DLD1 (cell line): ENCODE results near the gene MT1A.

ENCODE experiments used
- in situ Hi-C: cut with HindIII; loops from 2 replicates; pipeline ENCODE4 v1.10.0; 2017; ENCODE audit warnings: low sequenced_read_pairs

The MT1A gene

DNA sequence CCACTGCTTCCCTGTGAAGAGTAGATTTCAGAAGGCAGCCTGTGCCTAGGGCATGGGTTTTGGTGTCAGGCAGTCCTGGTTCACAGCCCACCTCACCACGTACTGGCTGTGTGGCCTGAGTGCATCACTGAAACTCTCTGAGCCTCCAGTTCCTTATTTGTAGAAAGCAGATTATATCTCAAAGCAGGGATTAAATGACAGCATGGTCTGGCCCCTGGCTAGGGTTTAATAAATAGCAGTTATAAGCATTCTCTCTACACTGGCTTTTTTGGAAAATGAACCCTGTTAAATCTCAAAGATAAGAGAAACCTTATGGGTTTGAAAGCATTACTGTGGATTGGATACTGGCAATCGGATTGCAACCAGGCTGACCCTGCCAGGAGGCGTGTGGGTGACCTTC, 8.9 kb upstream of the MT1A start:
- in situ Hi-C loops = no loop called here

DNA sequence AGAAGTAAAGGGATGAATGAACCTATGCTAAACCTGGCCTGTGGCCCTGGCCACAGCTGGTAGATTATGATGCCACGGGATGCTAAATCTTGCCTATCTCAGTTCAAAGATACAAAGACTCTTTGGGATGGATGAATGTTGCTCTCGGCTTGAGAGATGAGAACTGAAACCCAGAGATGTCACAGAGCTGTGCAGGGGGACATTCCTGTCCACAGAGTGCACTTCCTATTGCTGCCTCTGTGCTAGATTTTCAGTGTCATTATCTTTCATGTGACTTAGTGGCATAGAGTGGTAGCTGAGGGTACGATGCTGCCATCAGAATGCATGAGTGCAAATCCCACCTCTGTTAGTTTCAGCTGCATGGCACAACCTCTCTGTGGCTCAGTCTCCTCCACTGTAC, 8.3 kb upstream of the MT1A start:
- in situ Hi-C loops = no loop called here

DNA sequence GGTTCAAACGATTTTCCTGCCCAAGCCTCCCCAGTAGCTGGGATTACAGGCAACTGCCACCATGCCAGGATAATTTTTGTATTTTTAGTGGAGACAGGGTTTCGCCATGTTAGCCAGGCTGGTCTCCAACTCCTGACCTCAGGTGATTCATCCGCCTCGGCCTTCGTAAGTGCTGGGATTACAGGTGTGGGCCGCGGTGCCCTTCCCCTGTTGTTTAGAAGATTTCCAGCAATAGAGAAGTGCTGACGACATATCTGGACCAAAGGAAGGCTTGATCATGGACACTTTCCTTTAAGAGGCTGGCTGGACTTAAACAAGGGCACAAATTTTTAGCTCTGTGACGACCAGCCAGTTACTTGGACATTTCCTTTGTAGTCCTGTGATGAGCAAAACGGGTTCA, 7.3 kb upstream of the MT1A start:
- in situ Hi-C loops = no loop called here

DNA sequence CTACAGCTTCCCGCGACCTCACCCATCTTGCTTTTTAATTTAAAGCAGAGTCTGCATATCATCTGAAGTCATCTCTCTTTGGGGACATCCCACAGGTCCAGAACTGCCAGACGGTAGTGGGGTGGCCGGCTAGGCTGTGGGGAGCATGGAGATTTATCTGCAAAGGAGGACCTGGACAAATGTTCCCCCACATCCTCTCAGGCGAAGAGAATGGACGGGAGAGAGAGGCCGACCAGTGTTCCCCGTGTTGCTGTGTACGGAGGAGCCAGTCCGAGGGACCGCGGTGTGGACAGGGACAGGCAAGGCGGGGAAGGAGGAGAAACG, 6.7 kb upstream of the MT1A start:
- in situ Hi-C loops = no loop called here

DNA sequence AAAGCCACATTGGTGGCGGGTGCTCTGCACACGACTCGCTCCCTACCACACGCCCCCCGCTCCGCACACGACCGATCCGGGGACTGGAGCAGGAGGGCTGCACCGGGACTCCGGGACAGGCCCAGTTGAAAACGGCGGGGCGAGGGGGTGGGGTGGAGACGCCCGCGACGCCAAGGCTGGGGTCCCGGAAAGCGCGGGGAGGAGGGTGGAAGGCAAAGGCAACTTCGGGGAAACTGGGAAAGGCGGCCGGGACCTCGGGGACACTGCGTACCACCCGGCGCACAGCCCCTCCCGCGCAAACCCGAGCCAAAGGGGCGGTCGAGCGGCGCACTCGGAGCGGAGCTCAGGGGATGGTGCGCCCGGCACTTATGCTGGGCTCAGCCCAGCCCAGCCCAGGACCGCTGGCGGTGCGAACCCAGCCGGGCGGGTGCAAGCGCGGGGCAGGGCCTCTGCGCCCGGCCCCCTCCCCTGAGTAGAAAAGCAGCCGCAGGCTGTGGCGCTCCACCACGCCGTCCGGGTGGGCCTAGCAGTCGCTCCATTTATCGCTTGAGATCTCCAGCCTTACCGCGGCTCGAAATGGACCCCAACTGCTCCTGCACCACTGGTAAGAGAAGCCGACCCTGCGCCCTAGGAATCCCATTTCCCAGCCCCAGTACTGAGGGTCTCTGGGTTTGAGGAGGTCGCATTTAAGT, 6.2 kb upstream of the MT1A start, which contains the start of gene MT1M:
Gene MT1M (plus strand): TSS at position 504 of the 692 bp plus-strand sequence. CDS start 73 bp downstream, at position 577.
- in situ Hi-C loops = no loop called here

DNA sequence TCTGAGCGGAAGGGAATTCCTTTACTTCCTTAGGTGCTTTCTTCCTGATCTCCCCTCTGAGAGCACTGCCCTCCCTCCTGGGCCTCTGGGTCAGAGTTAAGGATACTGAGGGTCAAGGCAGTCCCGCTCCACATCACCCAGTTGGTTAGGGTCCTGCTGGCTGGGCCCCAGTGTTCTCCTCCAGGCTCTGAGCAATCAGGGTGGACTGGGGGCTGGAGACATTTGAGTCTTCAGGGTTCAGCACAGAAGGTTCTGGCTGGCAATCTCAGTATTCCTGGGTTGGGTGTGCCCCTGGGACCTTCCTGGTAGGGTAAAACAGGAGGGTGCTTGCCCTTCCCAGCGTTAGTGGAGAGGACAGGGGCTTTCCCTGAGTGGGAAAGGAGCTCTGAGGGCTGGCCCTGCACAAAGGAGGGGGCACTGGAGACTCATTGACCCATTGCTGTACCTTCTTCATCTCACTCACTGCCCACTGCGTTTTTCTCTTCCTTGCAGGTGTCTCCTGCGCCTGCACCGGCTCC, 5.6 kb upstream of the MT1A start:
- in situ Hi-C loops = no loop called here

DNA sequence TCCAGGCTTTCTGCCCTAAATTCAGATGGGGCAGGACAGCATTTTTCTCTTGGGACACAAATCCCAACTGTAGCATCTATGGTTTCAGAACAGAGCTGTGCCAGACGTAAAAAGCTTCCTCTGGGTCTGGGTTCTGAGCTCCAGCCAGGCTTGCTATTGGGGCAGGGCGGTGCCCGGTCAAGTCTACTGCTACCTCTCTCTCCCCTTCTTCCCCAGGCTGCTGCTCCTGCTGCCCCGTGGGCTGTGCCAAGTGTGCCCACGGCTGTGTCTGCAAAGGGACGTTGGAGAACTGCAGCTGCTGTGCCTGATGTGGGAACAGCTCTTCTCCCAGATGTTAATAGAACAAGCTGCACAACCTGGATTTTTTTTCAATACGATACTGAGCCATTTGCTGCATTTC, 4.9 kb upstream of the MT1A start:
- in situ Hi-C loops = no loop called here

DNA sequence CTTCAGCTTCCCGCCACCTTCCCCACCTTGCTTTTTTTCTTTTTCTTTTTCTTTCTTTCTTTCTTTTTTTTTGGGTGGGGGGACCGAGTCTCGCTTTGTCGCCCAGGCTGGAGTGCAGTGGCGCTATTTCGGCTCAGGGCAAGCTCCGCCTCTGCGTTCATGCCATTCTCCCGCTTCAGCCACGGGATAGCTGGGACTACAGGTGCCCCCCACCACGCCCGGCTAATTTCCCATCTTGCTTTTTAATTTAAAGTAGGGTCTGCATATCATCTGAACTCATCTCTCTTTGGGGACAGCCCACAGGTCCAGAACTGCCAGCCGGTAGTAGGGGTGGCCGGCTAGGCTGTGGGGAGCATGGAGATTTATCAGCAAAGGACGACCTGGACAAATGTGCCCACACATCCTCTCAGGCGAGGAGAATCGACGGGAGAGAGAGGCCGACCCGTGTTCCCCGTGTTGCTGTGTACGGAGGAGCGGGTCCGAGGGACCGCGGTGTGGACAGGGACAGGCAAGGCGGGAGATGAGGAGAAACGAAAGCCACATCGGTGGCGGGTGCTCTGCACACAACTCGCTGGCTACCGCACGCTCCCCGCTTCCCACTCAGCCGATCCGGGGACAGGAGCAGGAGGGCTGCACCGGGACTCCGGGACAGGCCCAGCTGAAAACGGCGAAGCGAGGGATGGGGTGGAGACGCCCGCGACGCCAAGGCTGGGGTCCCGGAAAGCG, 3.6 kb upstream of the MT1A start:
- in situ Hi-C loops = no loop called here

DNA sequence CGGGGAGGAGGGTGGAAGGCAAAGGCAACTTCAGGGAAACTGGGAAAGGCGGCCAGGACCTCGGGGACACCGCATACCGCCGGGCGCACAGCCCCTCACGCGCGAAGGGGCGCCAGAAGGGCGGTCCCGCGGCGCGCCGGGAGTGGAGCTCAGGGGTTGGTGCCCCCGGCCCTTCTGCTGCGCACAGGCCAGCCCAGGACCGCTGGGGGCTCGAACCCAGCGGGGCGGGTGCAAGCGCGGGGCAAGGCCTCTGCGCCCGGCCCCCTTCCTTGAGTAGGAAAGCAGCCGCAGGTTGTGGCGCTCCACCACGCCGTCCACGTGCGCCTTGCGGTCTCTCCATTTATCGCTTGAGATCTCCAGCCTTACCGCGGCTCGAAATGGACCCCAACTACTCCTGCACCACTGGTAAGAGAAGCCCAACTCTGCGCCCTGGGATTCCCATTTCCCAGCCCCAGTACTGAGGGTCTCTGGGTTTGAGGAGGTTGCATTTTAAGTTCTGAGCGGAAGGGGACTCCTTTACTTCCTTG, 3.0 kb upstream of the MT1A start:
- in situ Hi-C loops = no loop called here

DNA sequence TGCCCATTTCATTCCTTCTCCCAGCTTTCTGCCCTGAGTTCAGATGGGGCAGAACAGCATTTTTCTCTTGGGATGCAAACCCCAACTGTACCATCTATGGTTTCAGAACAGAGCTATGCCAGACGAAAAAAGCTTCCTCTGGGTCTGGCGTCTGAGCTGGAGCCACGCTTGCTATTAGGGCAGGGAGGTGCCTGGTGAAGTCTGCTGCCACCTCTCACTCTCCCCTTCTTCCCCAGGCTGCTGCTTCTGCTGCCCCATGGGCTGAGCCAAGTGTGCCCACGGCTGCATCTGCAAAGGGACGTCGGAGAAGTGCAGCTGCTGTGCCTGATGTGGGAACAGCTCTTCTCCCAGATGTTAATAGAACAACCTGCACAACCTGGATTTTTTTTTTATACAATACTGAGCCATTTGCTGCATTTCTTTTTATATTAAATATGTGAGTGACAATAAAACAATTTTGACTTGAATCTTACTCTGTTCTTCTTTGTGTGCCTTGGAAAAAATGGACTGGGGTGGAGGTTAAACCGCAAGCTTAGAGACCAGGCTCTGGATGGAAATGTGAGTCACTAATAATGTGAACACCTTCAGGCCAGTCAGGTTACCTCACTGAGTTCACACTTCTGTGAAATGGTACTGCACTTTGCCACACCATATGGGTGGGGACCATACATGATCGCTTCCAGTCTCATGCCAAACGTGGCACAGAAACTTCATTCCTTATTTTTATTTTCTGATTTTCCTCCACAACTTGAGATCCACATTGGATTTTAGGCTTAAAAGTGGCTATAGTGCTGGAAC, 1.7 kb upstream of the MT1A start:
- in situ Hi-C loops = no loop called here

DNA sequence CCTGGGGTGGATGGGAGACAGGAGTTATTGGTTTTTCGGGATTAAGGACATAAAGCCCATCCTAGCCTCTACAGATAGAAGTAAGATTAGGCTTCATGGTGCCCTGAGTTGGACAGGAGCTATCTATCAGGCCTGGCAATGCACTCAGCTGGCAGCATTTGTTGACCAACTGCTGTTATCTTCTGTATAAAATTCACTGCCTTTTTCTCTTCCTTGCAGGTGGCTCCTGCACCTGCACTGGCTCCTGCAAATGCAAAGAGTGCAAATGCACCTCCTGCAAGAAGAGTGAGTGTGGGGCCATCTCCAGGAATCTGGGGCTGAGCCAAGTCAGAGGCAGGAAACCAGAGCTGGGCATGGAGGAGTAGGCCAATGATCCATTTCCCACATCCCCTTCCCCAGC, 579 bp downstream of the MT1A start:
- in situ Hi-C loops = no loop called here

DNA sequence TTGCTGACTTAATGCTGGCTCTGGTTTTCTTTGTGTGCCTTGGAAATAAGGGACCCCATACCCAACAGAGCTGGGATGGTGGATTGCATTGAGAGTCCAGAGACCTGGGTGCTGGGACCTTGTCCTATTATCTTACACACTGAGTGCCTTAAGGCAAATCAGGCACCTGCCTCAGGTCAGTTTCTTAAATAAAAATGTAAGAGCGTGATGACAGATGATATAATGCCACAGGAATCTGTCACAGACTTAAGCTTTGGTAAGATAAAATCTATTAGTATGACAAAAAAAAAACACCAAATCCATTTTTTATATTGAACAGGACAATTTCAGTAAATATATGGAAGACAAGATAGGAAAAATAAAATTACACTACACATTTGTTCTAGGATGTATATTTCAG, 1.6 kb downstream of the MT1A start:
- in situ Hi-C loops = no loop called here

DNA sequence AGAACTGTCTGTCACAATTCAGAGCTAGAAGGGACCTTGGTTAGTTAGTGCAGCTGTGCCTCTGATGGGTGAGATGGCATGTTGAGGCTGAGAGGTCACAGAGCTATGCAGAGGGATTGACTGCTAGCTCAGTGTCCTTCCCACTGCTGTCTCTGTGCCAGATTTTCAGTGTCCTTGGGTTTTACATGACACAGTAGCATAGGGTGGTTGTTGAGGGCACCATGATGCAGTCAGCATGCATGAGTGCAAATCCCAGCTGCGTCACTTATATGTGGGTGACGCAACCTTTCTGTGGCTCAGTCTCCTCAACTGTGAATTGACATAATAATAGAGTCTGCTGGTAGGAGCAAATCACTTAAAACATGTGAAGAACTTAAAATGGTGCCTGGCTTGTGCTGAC, 2.7 kb downstream of the MT1A start:
- in situ Hi-C loops = no loop called here

DNA sequence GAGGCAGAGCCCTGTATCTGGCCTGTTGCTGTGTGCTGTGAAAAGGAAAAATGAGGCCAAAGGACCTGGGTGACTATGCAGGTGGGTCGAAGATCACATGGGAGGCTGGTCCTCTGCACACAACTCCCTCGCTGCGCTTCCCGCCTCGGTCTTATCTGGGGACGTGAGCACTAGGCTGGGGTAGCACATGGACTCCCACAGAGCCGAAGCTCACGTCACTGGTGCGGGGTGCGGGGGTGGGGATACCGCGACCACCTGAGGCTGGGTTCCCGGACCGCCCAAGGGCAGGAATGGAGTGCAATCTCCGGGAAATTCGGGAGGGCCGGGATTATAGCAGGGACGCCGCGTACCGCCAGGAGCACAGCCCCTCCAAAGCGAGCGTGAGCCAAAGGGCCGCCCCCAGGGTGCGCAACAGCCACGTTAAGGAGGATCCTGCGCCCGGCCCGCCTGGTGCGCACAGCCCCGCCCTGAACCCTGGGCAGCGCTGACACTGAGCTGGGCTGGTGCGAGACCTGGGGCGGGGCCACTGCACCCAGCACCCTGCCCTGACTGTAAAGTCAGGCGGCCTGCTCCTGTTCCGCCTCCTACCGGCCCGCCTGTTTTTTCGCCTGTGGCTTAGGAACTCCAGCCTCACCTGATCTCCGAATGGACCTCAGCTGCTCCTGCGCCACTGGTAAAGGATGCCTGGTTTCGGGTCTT, 4.8 kb downstream of the MT1A start:
- in situ Hi-C loops = no loop called here

DNA sequence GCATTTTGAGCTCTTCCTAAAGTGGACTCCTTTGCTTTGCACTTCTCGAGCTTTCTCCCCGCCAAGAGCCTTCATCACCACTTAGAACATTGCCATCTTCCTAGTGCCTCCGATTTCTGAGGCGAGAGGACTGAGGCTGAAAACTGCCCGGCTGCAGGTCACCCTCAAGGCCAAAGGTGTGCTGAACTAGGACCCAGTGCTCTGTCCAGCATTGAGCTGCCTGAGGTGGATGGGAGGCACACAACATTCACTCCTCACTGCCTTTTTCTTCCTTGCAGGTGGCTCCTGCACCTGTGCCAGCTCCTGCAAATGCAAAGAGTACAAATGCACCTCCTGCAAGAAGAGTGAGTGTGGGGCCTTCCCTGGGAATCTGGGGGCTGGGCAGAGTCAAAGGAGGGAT, 5.4 kb downstream of the MT1A start:
- in situ Hi-C loops = no loop called here

DNA sequence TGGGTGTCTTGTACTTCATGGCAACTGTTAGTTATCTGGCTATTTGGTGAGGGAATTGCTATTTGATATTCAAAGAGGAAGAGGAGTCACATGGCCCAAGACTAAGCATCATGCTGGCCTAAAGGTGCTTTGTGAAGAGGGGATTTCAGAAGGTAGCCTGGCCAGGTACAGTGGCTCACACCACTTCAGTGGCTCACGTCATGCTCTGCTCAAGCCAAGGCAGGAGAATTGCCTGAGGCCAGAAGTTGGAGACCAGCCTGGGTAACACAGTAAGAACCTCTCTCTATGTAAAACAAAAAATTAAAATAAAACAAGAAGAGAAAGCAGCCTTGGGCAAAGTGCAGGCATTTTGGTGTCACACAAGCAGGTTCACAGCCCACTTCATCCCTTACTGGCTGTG, 6.8 kb downstream of the MT1A start:
- in situ Hi-C loops = no loop called here

DNA sequence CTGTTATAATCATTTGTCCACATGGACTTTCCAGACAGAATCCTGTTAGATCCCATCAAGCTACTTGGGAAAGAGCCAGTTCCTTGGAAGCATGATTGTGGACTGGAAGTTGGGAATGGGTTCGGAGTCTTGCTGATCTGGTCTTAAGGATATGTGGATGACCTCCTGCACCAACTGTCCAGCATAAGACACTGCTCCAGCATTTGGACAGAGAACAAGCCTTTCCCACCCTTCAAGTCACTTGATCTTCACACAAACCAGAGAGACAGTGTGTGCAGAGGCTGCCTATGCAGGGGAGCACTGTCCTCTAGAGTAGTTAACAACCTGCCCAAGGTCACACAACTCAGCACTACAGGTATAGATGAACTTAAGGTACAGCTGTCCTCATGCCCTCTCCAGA, 7.4 kb downstream of the MT1A start:
- in situ Hi-C loops = no loop called here

DNA sequence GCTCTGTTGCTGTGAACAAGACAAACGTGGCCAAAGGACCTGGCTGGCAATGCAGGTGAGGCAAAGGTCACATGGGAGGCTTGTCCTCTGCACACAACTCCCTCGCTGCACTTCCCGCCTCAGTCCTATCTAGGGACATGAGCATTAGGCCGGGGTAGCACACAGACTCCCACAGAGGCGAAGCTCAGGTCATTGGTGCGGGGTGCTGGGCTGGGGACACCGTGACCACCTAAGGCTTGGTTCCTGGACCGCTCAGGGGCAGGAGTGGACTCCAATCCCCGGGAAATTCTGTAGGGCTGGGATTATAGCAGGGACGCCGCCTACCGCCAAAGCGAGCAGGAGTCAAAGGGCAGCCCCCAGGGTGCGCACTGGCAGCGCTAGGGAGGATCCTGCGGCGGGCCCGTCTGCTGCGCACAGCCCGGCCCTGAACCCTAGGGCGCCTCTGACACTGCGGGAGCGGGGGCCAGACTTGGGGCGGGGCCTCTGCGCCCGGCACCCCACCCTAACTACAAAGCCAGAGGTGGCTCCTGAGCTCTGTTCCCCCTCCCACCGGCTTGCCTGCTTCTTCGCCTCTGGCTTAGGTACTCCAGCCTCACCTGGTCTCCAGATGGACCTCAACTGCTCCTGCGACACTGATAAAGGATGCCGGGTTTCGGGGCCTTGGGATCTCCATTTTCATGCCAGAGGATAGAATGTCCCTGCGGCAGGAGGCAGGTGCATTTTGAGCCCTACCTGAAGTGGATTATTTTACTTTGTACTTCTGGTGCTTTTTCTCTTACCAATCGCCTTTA, 9.4 kb downstream of the MT1A start:
- in situ Hi-C loops = no loop called here

DNA sequence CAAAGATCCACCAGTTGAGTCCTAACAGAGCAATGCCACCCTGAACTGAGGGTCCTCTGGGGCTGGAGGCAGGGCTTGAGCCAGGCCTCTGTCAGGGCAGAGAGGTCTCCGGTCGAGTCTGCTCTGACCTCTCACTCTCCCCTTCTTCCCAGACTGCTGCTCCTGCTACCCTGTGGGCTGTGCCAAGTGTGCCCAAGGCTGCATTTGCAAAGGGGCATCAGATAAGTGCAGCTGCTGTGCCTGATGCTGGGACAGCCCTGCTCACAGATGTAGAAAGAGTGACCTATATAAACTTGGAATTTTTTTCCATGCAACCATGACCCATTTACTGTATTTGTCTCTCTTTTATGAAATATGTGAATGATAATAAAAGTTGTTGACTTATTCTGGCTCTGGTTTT, 10.8 kb downstream of the MT1A start:
- in situ Hi-C loops = no loop called here

DNA sequence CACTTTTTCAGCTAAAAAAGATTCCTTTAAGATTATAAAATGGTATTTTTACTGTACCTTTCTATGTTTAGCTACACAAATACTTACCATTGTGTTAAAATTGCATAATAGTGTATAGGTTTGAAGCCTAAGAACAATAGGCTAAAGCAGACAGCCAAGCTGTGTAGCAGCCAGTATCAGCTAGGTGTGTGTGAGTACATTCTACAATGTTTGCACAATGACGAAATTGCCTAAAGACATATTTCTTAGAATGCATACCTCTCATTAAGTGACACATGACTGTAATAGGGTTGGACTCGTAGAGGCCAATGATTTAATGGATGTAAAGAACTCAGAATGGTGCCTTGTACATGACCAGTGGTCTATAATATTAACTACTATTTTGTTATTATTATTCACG, 11.4 kb downstream of the MT1A start:
- in situ Hi-C loops = no loop called here
